Right forelimb (tissue), 1 donor: Measurements from ENCODE around the gene RPS6KA2.
"Not testable (repeated sequence)": the region's sequence is repeated elsewhere in the genome, so short reads cannot be mapped to it uniquely, and the experiment has no call there.

Source experiments
- DNase-seq: peaks from one replicate; pipeline ENCODE4 v3.0.0-alpha.2; 2018

RPS6KA2 gene

DNA sequence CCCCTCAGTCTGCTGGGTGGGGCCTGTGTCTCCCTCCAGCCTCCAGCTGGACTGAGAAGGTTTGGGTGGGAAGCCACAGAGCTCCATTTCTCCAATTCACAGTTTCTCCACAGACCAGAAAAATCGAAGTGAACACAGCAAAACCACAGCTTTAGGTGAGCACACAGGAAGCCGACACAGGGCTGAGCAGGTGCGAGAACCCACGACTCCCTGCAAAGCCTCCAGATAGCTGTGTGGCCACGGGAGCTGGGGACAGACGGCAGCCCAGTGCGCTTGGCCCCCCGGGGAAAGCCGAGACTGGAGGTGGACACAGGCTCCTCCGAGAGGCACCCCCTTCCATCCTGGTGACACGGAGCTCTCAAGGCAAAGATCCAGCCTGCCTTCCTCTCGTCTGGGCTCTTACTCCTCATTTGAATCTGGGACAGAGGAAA lies 215.3 kb downstream of the RPS6KA2 start:
- DNase-seq, result no peak

DNA sequence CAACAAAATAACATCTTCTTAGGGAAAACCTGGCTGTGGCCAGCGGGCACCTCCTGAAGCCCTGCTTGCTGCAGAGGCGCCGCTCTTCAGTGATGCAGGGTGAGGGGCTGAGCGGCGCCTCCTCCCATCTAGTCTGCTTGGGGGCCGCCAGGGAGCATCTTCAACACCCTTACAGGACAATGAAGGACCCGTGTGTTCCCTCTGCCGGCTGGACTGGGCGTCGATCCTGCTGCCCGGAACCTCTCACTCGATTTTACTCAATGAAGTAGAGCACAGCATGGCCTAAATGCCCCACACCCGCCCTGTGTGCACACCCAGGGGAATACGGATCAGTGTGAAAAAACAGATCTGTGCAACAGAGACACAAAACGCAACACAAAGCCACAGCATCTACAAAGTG lies 215.8 kb downstream of the RPS6KA2 start:
- no peak for DNase-seq

DNA sequence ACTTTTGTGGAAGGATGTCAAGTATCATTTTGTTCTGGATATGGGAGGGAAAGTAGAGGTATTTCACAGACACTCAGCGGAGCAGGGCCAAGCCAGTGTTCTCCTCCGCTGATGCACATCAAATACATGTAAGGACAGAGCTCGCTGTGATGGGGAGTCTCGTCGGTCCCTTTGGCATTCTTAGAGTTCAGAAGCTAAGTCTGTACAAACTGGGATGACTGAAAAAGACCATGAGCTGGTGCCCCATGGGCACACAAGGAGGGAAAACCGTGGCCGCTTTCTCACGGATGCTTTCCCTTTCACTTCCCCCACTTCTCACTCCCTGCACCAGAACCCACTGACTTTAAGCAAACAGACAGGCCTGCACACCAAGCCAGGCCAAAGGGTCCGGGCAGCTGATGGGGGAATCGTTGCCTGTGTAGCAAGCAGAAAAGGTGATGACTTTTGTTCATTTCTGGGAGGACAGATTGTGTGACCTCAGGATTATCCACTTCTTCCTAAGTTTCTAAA lies 216.6 kb downstream of the RPS6KA2 start:
- DNase-seq, result no peak

DNA sequence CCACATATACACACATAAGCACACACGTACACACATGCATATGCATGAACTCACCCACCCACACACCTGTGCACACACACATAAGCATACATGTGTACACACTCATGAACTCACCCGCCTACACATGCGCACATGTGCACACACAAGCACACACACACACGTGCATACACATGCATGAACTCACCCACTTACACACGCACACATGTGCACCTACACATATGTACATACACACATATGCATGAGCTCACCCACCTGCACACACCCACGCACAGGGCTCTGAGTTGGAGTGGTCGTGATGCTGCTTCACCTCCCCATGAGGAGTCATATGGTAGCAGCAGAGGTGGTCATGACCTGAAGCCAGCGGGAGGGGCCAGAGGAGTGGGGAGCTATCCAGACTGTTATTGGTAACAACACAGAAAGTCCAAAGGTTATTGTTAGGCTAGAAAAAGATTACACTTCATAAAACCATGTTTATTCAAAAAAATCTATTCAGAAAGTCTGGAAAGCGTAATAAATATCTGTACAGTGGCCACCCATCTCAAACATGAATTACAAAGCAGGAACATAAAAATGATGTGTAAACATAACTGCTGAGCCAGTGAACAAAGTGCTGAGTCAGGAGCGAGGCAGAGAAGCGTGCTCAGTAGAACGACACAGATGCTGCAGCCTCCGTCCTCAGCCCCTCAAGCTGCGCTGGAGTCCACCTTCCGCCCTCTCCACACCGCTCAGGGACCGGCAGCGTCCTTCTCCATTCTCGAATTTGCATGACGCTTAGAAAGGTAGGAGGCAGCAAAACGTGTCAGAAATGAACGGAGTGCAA lies 217.9 kb downstream of the RPS6KA2 start:
- no peak for DNase-seq

DNA sequence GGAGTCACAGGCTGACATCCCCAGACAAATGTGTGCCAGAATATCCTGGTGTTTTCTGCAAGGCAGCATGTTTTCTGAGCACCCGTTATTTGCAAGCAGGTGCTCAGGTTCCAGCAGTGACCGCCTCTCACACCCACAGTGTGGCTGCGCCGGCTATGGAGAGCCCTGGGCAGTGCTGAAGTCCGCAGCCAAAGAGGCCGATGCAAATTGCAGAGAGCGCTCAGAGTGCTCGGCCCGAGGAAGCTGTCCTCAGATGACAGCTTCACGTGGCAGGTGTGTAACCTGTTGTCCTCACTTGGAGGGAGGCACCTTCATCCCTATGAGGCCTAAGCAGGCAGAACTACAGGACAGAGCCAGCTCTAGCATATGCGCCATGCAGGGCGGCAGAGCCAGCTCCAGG lies 220.9 kb downstream of the RPS6KA2 start:
- DNase-seq, result no peak

DNA sequence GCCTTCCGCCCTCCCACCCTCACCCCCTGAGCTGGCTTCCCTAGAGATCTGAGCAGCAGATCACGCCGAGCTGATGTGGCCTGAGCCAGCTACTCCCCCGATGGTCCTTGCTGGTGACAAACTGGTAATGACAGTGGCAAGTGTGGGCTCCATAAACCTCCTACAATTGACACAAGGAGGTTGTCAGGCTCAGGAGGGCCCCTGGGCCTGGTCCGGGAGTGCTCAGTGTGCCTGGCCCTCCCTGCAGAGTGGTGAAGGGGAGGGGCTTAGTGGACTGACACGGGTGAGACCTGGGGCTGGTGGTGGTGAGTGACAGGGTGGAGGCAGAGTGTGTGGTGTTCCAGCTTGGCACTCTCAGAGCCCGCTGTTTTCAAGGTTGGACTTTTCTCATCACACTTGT lies 221.7 kb downstream of the RPS6KA2 start:
- no peak for DNase-seq

DNA sequence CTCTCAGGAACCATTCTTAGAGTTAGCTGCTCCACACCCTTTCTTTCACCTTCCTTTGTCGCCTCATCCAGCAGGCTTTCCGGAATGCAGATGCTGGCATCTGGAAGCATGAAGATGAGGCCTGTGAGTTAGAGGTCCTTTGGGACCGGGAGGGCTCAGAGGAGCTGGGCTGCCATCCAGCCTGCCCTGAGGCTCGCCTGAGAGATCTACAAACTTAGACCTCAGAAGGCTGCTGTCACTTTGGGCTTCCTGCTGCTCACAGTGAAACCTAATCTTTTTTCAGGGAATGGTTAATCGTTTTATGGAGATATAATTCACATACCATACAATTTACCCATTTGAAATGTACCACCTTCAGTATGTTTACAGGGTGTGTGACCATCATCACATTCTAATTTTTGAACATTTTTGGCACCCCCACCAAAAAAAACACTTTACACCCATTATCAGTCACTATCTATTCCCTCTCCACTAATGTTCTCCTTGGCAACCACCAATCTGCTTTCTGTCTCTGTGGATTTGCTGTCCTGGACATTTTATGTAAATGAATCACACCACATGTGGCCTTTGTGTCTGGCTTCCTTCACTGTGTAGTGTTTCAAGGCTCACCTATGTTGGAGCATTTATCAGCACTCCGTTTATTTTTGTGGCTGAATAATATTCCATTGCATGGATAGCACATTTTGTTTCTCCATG lies 224.3 kb downstream of the RPS6KA2 start:
- no peak for DNase-seq

DNA sequence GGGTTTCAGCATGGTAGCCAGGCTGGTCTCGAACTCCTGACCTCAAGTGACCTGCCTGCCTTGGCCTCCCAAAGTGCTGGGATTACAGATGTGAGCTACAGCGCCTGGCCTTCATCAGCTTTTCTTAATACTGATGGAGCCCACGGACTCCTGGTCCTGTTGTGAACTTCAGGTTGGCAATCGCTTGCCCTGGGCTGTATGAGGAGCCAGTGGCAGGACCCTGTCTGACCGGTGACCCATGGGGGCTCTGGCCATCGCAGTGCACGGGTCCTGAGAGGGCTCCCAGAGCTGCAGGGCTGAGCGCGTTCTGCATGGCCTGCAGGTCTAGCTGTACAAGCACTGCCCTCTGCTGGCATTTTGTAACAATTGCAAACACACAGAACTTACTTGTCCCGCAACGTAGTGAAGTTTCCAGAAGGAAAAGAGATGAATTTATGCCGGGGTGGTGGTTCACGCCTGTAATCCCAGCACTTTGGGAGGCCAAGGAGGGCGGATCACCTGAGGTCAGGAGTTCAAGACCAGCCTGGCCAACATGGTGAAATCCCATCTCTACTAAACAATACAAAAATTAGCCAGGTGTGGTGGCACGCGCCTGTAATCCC lies 226.3 kb downstream of the RPS6KA2 start:
- not testable (repeated sequence) for DNase-seq

DNA sequence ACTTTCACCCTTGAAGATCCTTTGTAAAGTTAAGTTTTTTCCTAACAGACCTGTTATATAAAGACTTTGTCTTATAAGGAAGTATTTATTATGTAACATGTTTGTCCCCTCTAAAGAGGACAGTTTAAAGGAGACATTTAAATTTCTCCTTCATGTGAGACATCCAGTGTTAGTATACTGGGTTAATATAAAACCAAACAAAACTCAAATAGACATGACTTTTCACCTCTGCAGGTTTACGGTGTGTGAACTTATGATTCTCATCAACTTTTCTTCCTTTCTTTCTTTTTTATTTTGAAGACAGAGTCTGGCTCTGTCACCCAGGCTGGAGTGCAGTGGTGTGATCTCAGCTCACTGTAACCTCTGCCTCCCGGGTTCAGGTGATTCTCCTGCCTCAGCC lies 226.9 kb downstream of the RPS6KA2 start:
- no peak for DNase-seq

DNA sequence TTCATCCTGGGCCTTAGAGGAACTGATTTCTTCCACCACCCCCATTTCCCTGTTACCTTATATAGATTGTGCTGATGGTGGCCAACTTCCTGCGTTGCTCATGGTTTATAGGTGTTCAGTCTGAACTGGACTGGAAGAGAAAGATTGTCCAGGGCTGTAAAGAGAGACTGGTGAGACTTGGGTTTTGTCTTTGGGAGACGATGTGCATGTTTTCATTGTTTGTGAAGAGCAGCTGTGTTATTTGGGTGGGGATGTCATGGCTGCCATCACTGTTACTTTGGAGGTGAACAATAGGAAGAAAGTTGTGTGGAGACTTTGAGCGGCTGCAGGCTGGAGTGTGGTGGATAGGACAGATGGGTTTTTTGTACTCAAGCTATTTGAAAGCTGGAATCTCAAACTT lies 228.7 kb downstream of the RPS6KA2 start:
- DNase-seq, result no peak

DNA sequence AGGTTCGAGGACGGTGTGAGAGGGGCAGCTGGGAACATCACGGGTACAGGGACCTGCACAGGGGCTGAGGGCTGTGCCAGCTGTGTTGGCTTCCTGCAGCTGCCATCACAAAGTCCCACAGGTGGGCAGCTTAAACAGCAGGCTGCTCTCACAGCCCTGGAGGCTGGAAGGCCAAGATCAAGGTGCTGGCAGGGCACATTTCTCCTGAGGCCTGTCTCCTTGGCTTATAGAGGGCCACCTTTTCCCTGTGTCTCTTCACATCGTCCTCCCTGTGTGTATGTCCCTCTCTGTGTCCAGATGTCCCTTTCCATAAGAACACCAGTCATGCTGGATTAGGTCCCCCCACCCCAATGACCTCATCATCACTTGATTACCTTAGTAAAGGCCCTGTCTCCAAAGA lies 229.2 kb downstream of the RPS6KA2 start:
- no peak for DNase-seq

DNA sequence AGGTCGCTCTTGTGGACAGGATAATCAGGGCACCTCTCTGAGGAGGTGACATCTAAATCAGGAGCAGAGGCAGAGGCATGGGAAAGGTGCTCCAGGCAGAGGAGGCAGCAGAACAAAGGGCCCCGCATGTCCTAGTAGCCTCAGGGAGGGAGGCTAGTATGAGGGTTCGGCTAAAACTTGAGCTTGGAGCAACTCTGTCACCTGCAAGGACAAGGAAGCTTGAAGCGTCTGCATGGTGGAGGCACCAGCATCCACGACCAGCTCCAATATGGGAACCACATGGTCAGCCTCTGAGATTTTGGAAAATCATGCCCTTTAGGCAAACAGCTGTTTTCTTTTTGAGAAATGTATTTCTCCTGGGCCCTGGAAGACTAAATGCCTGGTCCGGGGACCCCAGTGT lies 231.3 kb downstream of the RPS6KA2 start:
- DNase-seq, result no peak

DNA sequence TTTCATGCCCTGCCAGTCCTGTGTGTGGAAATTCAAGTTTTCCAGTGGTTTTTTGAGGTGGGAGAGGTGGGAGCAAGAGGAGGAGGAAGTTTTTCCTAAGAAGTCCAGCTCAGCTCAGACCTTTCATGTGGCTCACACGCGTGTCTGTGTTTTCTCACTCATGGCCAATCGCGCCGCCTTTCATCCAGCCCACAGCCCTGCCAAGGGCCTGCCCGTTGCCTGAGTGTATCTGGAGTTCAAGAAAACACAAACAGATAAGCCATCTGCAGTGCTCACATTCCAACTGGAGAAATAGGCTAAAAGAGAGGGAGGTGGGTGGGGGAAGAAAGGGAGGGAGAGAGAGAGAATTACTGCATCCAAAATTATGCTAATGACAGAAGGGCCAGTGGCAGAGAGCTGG lies 231.7 kb downstream of the RPS6KA2 start:
- no peak for DNase-seq

DNA sequence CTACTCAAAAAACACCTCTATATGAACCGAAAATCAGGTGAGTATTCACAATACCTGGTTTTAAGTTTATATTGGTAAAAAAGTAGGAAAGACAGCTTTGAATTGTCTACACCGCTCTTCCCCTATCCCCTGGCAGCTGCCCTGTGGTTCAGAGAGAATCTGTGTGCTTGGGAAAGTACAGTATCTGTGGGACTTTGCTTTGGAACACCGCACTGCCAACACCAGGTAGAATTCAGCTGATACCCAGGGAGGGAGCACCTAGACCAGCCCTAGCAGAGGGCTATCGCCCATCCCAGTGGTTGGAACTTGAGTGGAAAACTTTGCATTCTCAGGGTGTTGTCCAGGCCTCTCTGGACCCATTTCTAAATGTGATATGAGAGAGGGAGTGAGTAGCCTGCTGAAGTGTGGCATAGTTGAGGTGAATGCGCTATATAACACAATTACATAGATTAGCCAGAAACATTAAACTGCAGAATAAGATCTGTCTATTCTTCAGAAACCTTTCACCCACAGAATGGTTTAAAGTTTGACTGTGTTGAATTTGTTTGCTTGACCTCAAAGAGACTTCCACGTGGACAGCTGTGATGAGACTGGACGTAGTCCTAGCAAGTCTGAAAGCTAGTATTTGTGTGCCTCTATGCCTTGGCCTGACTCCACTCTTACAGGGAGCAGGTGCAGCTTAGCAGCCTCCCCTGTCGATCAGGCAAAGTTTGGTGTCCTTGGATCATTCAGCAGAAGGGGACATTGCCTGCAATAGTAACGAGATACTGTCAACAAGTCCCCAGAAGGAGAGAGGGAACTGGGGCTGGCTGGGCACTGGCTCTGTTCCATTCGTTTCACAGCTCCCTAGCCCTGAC lies 232.8 kb downstream of the RPS6KA2 start:
- DNase-seq, result no peak

DNA sequence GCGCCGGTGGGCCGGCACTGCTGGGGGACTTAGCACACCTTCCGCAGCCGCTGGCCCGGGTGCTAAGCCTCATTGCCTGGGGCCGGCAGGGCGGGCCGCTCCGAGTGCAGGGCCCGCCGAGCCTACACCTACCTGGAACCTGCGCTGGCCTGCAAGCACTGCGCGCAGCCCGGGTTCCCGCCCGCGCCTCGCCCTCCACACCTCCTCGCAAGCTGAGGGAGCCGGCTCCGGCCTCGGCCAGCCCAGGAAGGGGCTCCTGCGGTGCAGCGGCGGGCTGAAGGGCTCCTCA lies 233.6 kb downstream of the RPS6KA2 start:
- no peak for DNase-seq

DNA sequence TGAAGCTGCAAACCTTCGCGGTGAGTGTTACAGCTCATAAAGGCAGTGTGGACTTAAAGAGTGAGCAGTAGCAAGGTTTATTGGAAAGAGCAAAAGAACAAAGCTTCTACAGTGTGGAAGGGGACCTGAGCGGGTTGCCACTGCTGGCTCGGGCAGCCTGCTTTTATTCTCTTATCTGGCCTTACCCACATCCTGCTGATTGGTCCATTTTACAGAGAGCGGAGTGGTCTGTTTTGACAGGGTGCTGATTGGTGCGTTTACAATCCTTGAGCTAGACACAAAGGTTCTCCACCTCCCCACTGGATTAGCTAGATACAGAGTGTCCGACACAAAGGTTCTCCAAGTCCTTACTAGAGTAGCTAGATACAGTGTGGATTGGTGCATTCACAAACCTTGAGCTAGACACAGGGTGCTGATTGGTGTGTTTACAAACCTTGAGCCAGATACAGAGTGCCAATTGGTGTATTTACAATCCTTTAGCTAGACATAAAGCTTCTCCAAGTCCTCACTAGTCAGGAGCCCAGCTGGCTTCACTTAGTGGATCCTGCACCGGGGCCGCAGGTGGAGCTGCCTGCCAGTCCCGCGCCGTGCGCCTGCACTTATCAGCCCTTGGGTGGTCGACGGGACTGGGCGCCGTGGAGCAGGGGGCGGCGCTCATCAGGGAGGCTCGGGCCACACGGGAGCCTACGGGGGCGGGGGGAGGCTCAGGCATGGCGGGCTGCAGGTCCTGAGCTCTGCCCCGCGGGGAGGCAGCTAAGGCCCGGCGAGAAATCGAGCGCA lies 234.1 kb downstream of the RPS6KA2 start:
- not testable (repeated sequence) for DNase-seq

DNA sequence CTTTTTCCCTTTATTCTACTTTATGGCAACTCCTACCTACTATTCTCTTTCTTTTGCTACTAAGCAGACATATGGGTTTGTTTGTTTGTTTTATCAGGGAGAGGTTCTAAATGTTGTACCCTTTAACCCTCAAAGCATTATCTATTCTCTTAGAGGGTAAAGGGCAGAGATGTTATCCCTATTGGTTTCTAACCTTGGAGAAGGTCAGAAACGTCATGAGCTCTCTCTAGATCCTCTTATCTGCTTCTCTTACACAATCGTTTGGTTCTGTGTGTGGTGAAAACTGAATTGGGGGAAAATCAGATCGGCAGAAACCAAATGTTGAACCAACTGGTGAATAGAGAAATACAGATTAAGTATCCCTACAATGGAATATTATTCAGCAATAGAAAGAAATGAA lies 237.9 kb downstream of the RPS6KA2 start:
- DNase-seq, result no peak

DNA sequence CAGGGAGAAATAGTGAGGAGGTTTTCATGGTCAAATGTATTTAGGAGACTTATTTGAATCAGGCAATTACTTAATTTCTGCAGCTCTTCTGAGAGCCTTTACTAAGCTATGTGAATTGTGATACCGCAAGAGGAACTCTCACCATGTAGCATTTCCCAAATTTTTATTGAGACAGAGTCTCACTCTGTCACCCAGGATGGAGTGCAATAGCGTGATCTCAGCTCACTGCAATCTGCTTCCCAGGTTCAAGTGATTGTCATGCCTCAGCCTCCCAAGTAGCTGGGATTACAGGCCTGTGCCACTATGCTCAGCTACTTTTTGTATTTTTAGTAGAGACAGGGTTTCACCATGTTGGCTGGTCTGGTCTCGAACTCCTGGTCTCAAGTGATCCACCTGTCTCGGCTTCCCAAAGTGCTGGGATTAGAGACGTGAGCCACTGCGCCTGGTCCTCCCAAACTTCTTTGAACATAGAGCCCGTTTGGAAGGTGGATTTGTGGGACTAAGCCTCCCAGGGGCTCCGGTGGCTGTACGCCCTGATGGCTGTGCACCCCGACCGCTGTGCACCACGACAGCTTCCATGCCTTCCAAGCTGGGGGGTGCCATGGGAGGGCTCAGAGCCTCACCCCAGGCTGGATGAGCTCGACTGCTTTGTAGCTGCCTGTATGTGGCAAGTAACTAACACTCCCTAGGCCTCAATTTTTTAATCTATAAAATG lies 238.6 kb downstream of the RPS6KA2 start:
- DNase-seq, result no peak

DNA sequence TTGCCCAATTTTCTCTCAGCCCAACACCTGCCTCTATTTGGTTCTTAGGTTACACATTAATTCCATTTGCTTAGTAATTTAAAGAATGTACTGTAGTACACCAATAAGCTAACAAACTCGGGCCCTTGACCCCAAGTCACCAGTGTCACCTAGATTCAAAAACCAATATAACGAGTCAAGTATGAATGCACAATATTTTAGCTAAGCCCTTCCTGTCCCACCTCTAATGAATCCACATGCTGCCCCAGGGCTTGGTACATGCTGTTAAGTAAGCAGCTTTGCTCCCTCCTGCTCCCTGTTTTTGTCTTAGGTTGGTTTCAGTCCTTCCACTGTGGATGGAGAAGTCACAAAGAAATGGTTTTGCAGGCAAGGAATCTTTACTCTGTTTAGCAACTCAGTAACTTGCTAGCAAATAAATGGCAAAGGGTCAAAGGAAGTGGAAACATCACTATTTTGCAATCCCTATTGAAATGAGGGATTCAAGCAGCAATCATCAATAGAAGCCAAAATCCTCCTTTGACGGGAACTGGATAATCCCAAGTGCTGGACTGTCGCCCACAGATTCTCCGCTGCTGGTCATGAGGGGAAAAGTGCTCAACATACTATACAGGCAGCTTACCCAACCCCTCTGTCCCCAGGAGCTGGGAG lies 239.3 kb downstream of the RPS6KA2 start:
- no peak for DNase-seq

DNA sequence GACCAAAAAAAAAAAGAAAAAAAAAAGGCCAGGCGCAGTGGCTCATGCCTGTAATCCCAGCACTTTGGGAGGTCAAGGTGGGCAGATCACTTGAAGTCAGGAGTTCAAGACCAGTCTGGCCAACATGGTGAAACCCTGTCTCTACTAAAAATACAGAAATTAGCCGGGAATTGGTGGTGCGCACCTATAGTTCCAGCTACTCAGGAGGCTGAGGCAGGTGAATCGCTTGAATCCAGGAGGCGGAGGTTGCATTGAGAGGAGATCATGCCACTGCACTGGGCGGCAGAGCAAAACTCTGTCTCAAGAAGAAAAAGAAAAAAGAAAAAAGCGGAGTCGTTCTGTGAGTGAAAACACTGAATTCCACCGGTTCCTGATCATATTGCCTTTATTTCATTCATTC lies 240.0 kb downstream of the RPS6KA2 start:
- DNase-seq, result not testable (repeated sequence)

DNA sequence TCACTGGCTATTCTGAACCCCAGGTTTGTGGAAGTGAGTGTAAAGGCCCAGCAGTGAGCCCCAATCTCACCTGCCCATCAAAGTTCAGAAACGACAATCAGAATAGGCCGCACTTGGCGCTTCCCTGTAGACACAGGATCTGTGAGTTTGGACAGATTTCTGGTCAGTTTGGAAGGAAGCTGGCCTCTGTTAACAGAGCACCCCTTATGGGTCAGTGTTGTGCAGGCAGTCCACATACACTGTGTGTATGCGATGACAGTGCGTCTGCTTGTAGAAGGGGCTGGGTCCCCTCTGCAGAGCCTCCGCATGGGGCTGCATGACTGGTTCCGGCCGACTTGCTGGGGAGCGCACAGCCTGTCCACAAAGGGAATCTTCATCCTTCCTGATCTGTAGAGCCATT lies 240.9 kb downstream of the RPS6KA2 start:
- no peak for DNase-seq
